ENCODE data around the gene PTPRU.

GRCh38 chr1:29354511-29355098 is 118.3 kb downstream of the PTPRU start:
- TF ChIP-seq CTCF (conservative IDR thresholded peaks at IDR 0.05; ENCODE audit: low read depth, low read length) (no peak), EZH2 (IDR thresholded peaks at IDR 0.05; ENCODE audit: borderline replicate concordance, low read depth, low read length, poor library complexity, severe bottlenecking) (no peak)

All from A673 (cell line).